ENCODE measurements around the gene BRPF1.

BRPF1 gene, protein sequence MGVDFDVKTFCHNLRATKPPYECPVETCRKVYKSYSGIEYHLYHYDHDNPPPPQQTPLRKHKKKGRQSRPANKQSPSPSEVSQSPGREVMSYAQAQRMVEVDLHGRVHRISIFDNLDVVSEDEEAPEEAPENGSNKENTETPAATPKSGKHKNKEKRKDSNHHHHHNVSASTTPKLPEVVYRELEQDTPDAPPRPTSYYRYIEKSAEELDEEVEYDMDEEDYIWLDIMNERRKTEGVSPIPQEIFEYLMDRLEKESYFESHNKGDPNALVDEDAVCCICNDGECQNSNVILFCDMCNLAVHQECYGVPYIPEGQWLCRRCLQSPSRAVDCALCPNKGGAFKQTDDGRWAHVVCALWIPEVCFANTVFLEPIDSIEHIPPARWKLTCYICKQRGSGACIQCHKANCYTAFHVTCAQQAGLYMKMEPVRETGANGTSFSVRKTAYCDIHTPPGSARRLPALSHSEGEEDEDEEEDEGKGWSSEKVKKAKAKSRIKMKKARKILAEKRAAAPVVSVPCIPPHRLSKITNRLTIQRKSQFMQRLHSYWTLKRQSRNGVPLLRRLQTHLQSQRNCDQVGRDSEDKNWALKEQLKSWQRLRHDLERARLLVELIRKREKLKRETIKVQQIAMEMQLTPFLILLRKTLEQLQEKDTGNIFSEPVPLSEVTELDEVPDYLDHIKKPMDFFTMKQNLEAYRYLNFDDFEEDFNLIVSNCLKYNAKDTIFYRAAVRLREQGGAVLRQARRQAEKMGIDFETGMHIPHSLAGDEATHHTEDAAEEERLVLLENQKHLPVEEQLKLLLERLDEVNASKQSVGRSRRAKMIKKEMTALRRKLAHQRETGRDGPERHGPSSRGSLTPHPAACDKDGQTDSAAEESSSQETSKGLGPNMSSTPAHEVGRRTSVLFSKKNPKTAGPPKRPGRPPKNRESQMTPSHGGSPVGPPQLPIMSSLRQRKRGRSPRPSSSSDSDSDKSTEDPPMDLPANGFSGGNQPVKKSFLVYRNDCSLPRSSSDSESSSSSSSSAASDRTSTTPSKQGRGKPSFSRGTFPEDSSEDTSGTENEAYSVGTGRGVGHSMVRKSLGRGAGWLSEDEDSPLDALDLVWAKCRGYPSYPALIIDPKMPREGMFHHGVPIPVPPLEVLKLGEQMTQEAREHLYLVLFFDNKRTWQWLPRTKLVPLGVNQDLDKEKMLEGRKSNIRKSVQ (N-terminal part only)
- long read RNA-seq, donor 1, full-length matches to known transcripts: 1 of 6 reads
- long read RNA-seq, donor 1, partial matches to known transcripts: 5 of 6 reads
- long read RNA-seq, donor 1, other reads (novel, unspliced or antisense): 0 of 6 reads
- long read RNA-seq, donor 2, full-length matches to known transcripts: 1 of 10 reads
- long read RNA-seq, donor 2, partial matches to known transcripts: 9 of 10 reads
- long read RNA-seq, donor 2, other reads (novel, unspliced or antisense): 0 of 10 reads
- long read RNA-seq, donor 3, full-length matches to known transcripts: 1 of 1 reads
- long read RNA-seq, donor 3, partial matches to known transcripts: 0 of 1 reads
- long read RNA-seq, donor 3, other reads (novel, unspliced or antisense): 0 of 1 reads
- long read RNA-seq, donor 4, full-length matches to known transcripts: 2 of 9 reads
- long read RNA-seq, donor 4, partial matches to known transcripts: 7 of 9 reads
- long read RNA-seq, donor 4, other reads (novel, unspliced or antisense): 0 of 9 reads
- long read RNA-seq, donor 5, full-length matches to known transcripts: 1 of 13 reads
- long read RNA-seq, donor 5, partial matches to known transcripts: 12 of 13 reads
- long read RNA-seq, donor 5, other reads (novel, unspliced or antisense): 0 of 13 reads
- long read RNA-seq, donor 6, full-length matches to known transcripts: 1 of 14 reads
- long read RNA-seq, donor 6, partial matches to known transcripts: 13 of 14 reads
- long read RNA-seq, donor 6, other reads (novel, unspliced or antisense): 0 of 14 reads
- long read RNA-seq, donor 7, partial matches to known transcripts: 11 of 12 reads
- long read RNA-seq, donor 7, other reads (novel, unspliced or antisense): 0 of 12 reads
- long read RNA-seq, donor 8, partial matches to known transcripts: 7 of 7 reads
- long read RNA-seq, donor 8, other reads (novel, unspliced or antisense): 0 of 7 reads

DNA sequence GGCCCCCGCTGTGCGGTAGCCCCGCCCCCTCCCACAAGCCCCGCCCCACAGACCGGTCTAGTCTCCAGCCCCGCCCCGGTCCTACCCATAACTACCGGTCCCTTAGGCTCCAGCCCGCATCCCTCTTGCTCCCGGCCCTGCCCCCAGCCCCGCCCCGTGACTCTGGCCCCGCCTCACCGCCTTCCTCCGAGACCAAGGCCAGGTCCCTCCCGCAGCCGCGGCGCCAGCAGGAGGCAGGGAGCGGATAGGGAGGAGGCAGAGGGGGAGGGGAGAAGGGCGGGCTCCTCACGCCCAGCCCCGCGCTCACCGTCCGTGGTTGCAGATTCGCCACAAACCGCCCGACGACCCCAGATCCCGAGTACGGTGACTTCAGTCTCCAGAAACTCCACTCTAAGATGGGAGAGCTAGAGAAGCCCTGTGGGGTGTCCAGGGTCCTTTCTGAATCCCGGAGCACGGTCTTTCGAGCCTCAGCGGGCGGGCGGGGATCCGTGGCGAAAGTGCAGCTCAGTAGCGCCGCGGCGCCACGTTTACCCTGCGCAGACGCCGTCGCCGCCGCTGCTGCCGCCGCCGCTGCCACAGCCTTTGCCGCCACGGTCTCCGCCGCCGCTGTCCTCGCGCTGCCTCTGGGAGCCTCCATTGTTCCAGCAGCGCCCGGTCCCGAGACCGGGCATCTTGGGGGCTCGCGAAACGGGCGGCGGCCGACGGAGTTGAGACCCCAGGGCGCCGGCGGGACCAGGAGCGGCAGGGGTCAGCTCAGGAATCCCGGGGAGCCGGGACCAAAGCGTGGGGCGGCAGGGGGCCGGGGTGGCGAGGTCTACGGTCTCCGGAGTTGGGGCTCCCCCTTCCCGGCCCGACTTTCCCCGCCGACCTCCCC is at the start of gene BRPF1:
BRPF1 (plus strand) TSS at position 530 of the 874 bp plus-strand sequence. CDS start 2,406 bp downstream, outside the sequence.
- peak; percentile 100 for DNase-seq

DNA sequence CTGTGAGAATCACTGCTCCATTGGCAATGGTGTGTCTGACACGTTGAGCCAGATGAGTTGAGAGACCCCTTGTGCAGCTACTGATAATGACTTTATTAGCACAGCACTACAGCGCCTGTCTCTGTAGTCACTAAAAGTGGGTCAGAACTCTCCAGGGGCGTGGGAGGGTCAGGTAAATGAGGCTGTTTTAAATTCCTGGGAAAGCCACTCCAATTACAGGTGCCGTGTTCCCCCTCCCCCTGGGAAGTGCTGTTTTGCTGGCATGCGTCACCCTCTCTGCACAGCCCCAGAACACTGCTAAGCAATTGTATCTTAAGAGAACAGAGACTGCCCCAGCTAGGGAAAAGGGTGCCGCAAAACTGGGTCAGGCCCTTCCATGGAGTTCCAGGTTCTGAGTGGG is 49.4 kb upstream of the BRPF1 start:
- DNase-seq: no peak

DNA sequence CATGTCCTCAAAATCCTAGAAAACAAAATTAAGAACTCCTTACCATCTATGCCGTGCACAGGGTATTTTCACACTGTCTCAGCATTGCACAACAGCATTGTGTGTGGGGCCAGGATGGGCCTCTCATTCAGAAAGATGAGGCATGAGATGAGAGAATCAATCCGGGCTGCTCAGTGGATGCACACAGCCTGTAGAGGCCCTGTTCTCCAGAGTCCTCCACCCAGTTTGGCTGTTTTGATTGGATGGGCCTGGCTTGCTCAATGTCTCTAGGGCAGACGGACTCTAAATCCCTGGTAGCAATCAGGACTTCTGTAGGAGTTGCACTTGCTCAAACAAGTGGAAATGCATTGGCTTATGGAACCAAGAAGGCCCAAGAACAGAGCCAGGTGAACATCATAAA is 48.1 kb upstream of the BRPF1 start:
- no peak for DNase-seq

DNA sequence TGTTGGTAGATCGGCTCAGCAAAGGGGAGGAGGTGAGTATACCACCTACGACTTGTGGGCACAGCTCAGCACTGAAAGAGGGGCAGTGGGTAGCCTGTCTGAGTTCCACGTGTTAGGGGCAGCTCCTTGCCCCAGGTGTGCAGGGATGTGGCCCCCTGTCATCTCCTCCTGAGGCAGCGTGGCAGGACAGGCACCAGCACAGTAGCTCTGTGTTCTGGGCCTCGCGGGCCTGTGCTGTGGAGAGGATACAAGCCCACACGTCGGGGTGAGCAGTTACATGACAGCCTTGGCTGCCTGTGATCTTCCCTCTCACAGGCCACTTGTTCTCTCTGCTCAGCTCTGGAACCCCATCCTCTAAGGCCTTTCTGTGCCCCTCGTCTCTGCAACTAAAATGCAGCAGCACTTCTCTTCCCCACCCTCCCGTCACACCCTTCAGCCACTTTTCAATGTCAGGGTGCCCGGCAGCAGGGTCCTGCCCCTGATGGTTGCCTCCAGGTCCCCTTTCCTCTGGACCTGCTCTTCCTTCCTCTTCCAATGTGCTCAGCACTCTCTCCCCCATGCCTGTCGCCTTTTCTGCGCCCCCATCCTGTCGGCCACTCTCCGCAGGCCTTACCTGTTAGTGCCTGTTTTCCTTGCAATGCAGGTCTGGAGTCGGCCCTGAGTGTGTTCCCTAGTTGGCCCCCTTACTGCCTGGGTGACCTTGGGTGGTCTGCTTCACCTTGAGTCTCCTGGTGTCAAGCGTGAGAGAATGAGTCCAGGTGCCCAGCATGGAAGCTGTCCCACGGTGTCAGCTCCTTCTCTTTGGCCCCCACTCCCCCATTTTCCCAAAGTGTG is 46.1 kb upstream of the BRPF1 start:
- no peak for DNase-seq

DNA sequence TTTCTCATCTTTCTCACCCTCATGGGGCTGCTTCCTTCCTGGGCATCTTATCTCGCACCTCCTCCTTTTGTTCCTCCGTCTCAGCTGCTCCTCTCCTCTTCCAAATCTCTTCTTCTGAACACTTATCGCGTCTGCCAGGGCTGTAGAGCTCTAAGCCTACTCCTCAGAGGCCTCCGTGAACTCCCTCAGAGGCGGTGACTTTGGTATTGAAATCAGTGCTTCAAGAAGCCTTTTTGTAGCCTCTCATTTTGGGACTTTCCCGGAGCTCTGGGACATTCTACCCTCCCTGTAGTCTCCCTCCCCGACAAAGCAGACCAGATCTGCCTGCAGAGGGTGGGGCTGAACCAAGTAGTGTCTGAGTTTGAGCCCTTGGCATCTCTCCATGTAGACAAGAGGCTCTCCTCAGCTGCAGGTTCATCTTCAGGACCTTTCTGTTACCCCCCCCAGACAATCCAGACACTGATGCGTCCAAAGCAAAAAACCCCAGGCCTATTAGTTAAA is 45.4 kb upstream of the BRPF1 start:
- no peak for DNase-seq

DNA sequence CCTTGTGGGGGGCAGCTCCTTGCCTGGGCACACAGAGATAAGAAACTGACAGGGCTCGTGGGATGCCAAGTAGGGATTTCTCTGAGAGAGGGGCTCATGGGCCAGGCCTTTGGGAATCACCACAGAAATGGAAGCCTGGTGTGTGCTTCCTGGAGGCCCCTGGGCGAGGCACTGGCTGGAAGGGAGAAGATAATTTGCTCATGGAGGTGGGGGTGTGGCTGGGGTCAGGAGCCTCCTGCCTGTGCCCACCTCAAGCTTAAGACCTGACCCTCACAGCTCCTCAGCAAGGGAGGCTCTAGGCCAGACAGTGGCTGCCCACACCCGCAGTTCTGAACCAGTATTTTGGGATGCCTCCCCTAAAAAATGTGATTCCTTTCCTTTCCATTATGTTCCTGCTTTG is 44.8 kb upstream of the BRPF1 start:
- no peak for DNase-seq

DNA sequence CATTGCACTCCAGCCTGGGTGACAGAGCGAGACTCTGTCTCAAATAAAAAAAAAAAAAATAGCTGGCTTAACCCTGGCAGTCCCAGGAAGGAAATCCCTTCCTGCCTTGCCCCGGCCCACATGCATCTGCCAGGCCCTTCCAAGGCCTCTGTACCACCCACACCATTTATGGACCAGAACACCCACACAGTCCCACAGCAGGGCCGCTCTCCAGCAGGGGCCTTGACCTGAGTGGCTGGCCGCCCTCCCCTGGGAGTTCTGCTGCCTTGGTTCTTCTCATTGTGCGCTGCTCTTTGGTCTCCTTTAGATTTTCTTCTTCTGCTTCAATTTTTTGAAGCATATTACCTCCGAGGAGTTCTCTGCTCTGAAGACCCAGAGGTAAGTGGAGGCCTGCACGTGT is 44.0 kb upstream of the BRPF1 start:
- no peak for DNase-seq

DNA sequence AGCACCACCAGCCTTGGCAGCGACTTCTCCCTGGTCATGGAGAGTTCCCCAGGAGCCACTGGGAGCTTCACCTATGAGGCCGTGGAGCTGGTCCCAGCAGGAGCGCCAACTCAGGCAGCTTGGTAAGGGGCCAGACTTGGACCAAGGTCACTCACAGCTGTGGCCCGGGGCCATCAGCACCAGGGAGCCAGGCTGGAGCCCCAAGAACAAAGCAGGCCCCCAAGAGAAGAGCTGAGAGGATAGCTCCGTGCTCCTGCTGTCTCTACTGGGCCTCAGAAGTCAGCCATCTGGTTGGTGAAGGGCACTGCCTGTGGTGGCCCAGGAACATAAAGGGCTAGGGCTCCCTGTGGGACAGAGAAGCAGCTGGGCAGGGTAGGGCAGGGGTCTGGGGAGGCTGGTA is 42.6 kb upstream of the BRPF1 start:
- no peak for DNase-seq

DNA sequence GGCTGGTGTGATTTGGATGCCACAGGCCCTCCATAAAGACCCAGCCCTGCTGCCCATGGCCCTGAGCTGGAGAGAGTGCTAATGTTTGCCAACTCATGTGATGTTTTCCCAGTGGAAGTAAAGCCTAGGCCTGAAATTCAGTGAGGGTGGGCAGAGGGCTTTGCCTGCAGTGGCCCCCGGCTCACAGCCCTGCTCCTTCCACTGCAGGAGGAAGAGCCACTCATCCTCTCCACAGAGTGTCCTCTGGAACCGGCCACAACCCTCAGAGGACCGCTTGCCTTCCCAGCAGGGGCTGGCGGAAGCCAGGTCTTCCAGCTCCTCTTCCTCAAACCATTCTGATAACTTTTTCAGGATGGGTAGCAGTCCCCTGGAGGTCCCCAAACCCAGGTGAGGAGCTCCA is 41.8 kb upstream of the BRPF1 start:
- DNase-seq: no peak

DNA sequence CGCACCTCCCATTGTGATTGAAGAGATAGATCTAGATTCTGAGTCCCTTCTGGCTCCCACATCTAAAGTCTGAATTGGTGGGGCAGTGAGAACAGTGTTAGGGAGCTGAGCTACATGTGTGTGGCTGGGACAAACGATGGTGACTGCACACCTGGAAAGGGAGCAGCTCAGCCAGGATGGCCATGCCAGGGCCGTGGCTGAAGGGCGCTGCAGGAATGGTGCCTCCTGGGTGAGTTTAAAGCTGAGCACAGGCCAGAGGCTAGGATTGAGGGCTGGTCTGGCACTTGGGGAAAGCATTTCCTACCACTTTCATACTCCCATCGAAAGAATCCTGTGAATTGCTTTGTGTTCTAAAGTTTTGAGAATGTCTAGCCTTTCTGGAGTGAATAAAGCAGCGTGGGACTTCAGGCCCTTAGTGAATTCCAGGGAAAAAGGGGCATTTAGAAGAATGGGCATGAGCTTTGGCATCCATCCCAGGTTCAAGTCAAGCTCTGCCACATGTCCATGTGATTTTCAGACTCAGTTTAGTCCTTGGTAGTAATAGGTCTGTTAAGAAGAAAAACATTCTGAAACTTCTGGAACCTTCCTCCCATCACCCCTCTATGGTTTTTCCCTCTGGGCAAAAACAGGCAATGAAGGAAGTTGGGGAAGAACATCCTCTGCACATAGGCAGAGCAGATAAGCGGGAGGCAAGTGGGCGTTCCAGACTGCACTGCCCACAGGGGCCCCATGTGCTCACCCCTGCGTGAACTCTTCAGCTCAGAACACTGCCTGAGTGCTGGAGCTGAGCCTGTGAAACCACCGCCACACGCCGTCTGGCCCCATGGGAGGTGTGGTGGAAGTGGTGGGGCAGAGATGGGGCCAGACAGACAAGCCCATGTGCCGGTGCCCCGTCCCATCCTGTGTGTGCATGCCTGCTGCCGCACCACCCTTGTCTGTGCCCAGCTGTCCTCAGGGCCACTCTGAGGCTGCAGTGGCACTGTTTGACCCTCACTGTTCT is 40.8 kb upstream of the BRPF1 start:
- DNase-seq: no peak

DNA sequence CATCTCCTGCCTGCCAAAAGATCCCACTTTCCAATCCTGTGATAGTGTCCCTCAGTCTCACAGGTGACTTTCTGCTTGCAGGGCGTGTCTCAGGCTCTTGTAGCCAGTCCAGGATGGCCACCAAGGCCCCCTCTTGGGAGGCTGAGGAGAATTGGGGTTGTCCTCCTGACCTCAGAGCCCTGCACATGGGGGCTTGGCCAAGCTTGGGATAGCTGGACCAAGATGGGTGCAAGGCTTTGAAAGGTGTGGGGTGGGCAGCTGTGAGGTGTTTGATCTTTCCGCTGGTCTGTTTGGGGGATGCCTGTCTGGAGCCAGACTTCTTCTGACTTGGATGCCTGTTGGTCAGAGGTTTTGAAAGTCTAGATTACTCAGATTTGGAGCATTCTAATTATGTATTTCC is 39.9 kb upstream of the BRPF1 start:
- no peak for DNase-seq

DNA sequence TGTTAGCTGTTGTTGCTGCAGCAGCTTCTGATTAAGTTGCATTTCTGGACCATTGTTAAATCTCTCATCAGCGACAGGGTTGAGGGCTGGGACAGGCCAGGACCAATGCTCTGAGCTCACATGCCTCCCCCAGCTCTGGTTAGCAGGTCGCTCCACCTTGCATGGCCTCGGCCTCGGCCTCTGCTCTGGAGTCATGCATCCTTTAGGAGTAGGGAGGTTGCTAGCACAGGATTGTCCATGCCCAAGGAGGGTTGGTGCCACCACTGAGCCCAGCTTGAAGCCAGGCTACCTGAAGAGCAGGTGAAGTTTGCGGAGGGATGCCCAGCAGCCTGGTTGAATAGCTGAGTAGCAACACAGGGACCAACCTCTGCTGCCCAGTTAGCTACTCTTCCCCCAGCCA is 39.1 kb upstream of the BRPF1 start:
- DNase-seq: no peak

DNA sequence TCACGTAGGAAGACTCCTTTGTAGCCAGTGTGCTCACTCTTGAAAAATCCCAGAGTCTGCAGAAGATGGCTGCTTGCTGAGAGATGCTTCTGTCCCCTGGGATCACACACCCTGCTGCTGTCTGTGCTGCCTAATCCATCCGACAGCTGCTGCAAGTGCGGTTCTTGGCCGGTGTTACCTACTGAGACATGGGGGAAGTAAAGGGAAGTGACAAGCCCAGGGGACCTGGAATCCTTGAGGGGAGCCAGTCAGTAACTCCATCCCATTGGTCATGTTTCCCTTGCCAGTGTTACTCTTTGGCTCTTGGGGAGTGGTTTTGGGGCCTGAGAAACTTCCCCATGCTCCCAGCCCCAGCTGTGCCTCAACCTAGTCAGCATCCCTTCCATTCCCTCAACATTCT is 36.2 kb upstream of the BRPF1 start:
- no peak for DNase-seq

DNA sequence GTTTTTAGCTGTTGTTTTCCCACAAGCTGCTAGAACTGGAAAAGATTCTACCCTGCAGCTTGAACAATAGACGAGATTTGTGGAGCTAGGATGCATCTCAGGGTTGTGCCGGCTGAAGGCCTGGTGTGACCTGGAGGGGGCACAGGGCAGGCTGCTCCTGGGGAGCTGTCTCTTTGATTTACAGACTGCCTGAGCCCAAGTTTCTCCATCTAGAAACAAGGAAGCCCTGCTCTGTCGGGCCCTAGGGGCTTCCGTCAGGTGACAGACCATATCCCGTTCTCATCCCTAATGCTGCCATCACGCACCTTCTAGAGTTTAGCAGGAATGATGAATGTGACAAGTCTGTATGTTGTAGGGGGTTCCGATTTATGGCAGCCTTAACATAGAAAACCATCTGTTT is 35.8 kb upstream of the BRPF1 start:
- DNase-seq: no peak

DNA sequence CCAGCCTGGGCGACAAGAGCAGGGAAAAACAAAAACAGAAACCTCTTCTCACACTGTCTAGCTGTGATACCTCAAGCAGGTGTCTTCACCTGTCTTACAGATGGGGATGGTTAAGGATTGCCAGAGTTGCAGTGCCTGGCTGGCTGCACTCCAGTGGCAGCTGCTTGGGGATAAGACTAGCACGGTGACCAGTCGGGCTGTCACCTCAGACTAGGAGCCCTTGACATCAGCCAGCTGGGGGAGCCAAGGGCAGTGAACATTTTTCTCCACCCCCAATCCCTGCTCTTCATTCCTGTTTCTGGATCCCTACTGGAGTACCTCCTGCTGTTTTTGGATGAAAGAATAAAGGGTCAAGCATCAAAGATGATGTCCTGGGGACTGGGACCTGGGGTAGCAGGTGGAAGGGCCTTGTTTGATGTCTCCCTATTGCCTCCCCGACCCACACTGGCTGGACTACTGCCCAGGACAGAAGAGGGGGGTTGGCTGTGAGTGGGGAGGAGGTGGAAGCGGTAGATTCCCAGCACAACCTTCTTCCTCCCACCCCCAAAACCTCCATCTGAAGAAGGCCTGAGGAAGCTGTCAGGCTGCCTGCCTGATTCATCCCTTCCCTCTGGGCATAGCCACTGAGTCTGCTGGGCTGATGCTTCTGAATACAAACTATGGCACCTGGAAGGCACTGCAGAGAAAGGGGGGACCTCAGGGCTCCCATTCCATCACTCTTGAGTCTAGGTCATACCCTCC is 34.9 kb upstream of the BRPF1 start:
- DNase-seq: no peak

DNA sequence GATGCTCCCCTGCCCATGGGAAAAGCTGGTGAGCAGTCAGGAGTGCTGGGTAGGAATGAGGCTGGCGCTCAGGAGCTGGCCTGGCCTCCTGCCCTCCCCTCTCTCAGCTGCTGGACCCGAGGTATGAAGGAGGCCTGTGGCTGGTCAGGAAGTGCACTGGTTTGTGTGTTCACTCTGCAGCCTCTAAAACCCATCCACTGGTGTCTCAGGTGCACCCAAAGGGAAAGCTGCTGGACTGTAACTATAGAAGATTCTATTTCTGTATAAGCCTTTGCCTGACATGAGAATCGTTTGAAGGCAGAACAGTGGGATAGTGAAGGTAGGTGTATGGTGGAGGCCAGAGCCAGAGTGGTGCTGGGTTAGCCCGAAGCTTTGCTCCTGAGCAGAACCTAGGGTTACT is 33.6 kb upstream of the BRPF1 start:
- DNase-seq: no peak

DNA sequence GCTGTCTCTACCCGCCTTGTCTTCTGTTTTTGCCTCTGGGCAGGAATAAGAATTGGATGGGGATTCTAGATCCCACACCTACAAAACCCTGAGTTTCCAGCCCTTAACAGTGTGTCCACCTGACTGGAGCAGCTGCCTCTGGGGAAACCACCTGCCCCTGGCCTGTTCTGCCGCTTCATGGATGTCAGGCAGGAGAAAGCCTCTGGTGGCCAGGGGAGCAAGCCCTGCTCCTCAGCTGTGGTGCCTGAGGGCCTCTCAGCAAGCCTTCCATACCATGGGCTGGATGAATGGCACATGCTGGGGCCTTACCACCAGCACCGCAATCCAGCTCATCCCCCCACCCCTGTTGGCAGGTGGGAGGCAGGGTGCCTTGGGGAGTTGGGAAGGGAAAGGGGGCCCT is 33.2 kb upstream of the BRPF1 start:
- no peak for DNase-seq

Data from right kidney (tissue), 9 donors.